NCI-H146 (cell line): Measurements from ENCODE around the gene COL4A6.
A peak's percentile ranks its signal among the peaks of the same experiment; 100 is the strongest.

ENCODE experiments used
- DNase-seq: peaks from one replicate; lab custom pipeline; 2025; lab: John Stamatoyannopoulos, UW

COL4A6 gene

DNA sequence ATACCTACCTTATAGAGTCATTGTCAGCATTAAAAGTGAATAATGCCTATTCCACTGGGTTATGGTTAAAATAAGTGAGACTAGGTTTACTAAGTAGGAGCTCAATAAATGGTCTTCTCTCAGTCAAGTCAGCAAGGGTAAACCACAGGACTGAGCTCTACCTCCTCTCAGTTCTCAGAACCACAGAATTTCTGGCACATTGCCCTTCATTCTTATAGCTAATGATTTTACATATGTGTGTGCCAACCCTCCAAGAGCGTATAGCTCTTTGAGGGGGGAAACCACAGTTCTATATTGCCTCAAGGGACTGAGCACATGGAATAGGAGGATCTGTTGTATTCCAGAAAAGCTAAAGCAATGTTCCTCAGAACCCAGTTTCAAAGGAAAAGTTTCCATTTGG, 221.8 kb downstream of the COL4A6 start:
- no peak for DNase-seq

DNA sequence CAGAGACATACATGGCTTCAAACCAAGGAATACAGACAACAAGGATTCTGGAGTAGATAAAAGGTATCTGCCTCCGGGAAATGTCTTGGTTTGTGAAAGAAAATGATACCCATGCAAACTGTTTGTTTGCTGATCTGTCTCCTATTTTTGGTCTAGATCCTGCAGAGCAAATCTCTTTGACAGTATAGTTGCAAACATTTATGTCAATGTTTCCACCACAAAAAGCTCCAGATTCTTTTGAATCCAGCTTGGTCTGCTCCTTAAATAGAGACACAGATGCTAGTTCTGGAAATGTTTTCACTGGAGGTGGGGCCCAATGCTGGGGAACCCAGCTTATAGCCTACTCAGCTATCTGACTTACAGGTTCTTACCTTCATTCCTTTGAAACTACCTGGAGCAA, 226.9 kb downstream of the COL4A6 start:
- DNase-seq: no peak

DNA sequence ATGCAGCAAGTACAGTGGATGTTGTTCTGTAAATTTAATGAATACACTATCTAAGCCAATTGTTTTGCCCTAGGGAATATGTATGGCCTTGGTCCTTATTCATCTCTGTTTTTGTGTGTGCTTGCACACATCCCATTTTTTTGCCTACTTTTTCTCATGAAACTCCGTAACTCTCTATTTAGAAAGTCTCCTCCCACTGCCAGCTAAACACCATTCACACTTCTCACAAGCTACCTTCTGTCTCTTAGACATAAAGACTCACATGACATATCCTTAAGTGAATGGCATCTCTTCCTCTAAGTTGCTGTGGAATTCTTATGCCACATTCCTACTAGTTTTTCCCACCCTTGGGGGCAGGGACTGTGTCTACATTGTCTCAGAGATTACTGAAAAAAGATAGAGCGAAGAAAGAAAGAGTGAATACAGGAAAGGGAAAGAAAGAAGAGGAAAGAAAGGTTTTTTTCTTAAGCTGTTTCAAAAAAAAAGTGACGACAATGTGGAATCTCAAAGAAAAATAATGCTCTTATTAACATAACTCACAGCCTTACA, 229.1 kb downstream of the COL4A6 start:
- no peak for DNase-seq

DNA sequence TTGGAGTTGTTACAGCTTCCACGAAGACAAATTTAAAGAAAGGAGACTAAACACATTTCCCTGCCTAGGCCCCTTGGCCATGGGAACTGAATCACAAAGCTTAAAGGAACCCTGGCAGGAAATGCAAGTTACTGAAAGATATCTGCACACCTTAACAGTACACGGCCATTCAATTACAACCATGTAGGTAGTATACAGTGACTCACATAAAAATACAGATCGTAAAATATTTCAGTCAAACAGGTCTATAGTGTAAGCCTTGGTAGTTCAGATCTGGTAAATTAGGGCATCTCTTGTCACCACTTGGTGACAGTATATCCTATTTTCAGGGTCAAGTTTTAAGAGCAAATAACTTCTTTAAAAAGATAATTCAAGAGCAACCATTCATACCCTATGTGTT, 234.7 kb downstream of the COL4A6 start:
- DNase-seq: no peak

DNA sequence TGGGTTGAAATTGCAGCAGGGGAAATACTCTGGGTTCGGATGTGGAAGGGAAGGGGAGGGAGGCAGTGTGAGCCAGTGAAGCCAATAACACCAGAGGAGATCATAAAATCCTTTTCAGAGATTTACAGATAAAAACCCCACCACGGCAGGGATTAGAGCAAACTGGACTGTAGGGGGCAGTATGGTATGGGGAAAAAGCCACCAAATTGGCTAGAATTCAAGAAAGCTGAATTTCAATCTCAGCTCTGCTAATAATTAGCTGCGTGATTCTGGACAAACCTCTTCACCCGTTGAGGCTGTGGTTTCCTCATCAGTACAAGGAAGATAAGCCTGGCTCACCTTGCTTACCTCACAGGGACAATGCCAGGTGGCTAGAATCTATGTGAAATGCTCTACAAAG, 238.5 kb downstream of the COL4A6 start:
- DNase-seq: peak; percentile 13

DNA sequence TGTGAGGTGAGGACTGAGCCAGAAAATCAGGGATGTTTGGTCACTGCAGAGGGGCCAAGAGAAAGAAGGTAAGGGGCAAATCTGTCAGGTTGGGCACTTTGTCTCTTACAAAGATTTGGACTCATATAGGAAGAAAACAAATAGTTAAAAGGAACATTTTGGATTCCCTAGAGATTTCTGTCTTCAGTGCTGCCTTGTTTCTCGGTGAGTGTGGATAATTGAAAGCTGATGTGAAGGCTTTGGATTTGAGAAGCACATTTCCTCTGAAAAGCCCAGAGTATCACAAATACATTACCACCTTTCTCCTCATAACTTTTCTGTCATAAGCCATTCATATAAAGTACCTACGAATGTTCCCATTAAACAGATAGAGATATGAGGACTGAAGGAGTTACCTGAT, 239.2 kb downstream of the COL4A6 start:
- no peak for DNase-seq

DNA sequence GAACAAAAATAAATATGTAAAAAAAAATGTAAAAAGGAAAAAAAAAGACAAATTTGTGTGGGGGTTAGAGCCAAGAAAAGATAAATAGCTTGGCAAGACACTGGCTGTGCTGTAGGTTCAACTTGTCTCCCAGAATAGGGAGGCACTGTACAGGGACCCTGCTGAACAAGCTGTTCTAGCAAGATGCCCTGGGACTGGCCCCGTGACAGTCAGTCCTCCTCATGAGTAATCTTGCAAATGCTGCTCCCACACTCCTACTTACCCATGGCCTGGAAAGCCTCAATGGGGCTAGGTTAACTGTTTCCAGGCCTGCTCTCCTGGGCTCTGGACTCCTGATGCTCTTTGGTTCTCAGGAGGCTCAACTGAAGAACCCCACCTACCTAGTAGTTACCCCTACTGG, 239.8 kb downstream of the COL4A6 start:
- no peak for DNase-seq

DNA sequence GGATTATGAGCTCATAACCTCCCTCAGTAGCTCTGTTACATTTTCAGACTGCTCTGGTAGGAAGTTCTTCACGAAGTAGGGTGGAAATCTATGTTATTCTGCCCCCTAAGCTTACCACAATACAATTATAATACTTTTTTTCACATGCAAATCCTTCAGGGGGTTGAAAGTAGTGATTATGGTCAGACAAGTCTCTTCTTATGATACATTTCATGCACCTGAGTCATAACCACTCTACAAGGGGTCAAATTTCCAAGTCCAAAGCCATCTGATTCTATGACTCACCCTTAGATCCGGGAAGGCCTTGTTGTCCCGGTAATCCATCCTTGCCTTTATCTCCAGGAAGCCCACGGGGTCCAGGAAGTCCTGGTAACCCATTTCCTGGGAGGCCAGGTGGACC, 251.4 kb downstream of the COL4A6 start:
- no peak for DNase-seq

DNA sequence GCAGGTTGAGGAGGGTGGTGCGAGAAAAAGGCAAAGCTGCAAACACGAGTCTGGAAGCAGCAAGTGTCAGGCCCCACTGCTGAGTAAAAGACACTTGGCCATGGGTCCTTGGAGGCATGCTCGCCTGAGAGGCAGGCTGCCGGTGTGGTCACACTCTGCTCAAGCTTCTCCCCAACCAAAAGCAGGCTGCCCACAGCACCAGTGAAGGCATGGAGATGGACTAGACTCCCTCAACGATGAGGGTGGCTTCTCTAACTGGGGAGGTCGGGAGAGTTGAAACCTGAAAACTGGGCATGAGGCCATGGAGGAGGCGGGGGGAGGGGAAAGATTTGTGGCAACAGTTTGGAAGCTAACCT, 260.1 kb downstream of the COL4A6 start:
- DNase-seq: no peak

DNA sequence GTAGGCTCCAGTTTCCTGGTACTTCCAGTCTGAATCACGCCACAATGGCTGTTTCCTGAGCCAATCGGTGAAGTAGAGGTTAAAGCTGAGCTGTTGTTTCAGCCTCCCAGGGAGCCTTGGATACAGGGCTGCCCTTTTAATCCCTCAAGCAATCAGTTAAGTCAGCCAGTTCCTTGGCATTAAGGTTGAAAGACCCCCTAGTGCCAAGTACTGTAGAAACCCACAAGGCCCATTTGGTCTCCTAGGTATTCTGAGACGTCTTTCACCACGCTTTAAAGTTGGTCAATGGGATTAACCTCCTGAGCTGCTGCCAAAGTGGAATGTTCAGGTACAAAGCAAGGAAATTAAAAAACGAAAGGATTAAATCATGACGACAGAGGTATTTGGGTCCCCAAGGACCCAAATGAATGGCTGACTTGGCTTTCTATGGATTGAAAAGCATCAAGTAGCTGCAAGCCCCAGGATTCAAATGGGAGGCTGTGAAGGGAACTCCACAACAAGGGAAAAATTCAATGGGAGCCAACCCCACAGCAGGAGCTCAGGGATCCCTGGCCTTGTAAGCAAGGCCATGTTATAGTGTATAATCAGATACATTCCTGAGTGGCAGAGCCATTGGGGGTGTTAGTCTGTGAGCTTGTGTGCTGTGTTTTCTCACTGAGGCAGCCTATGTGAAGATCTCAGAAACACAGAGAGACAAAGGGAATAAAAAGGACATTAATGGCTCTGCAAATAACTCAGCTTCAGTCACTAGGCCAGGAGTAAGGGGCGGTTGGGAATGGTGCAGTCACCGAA, 260.7 kb downstream of the COL4A6 start:
- no peak for DNase-seq

DNA sequence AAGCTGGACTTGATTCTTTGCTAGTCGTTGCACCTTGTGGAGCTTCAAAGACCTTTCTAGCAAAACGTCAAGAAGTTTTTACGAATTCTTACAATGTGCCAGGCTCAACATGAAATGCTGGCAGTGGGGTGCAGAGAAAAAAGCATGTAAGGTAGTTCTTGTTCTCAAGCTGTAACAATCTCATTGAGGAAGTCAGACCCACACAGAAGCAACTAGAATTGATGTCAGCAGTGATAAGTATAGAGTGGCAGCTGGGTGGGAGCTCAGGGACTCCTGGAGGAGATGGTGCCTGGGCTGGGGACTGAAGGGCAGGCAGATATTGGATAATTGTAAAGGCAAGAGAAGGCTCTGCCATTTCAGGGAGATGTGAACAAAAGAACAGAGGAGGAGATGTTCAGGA, 264.3 kb downstream of the COL4A6 start:
- DNase-seq: no peak

DNA sequence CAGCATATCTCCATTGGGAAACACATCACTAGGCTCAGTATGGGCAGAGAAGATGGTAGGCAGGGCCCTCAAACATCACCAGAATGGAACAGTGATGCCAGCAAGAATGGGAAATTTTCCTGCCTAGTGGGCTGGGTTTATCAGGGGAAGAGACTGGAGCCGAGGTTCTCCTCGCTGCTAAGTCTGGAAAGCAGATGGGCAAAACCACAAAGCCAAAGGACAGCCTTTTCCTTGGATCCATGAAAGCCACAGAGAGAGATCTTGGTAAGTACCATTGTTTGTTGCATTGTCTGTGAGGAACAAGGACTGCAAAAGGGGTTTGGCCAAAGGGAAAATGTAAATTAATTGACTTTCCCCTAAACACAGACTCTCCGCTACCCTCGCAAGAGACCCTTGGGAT, 266.6 kb downstream of the COL4A6 start:
- no peak for DNase-seq

DNA sequence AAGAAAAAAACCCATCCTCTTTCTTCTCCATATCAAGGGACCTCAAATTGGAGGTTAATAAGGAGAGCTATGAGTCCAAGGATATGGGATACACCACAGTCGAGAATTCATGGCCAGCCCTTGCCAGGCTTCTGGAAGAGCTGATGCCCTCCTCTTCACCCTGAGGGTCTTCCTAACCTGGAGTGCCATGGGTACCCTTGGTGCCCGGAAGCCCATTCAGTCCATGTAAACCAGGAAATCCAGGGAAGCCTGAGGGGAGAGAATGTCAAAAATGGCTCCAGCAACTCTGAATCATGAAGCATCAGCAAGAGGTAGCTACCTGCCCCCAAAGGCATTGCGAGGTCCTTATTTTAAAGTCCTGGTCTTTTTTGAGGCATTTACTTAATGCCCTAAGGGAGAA, 268.5 kb downstream of the COL4A6 start:
- DNase-seq: no peak

DNA sequence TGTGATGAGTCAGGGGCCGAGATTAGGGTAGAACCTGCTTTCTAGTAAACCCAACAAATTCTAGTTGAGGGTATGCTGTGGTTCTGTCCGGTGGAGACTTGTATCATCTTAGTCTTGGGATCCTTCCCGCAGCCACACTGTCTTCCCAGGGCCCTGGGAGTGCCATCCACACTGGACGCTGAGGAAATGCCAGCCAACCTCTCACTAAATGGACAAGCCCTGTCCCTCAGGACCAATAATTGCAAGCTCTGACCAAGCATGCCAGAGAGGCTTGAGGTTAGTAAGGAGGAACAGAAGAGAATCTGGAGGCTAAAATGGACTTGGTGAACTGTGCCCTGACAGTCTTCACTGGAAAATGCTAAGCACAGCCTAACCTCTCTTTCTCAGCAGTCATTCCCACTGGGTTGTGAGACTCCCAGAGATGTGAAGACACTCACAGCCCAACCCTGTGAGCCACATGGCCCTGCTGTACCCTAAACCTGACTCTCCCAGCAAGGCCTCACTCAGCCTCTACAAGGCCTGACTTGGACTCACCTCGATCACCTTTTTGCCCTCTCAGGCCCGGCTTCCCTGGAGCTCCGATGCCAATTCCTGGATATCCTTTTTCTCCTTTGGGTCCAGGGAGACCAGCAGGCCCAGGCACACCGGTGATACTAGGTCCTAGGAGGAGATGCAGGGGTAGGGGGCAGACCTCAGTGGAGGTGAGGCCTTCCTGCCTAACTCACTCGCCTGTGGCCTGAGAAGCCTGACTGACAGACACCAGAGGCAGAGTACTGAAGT, 269.1 kb downstream of the COL4A6 start:
- no peak for DNase-seq

DNA sequence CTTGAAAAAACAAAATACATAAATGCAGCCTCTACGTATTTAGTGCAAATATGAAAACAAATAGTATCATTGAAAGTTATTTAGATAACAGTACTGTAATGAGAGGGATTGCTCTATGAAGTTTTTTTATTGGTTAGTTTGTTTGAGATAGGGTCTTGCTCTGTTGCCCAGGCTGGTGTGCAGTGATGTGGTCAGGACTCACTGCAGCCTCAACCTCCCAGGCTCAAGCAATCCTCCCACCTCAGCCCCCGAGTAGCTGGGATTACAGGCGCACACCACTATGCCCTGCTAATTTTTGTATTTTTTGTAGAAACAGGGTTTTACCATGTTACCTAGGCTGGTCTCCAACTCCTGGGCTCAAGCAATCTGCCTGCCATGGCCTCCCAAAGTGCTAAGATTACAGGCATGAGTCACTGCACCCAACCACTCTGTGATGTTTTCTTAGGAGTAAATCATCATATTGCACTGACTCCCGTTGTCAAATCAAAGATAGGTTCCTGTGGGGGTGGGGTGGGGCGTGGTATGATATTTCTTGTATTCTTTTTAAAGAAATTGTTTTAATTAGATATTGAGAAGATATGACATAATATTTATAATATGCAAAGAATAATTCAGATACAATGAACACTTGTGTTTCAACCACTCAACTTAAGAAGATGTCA, 270.9 kb downstream of the COL4A6 start:
- no peak for DNase-seq

DNA sequence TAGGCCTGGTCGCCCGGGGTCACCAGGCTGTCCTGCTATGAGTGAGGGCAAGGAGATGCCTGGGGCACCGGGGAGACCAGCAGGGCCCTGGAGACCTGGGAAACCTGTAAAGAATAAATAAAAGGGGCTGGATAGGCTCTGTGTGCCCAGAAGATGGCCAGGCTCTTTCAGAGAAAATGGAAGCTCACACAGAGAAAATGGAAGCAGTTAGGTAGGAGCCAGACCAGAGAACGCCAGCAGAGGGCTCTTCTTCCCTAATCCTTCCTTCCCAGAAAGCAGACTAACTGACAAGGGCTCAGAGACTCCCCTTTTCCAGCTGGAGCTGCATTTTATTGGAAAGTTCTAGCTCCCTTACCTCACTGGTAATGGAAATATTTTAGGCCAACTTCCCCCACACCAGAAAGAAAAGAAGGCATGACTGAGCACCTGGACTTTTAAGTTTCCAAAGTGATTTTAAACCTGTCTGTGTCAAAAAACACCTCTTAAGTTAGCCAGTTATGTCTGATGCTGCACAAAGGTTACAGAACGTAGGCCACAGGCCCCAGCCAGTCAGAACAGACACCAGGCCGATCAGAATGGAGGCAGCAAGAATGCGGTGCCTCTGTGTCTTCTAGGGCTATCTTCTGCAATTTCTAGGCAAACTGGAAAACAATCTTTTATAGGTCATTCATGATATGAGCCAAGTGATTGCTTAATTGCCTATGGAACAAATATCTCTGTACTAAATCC, 272.7 kb downstream of the COL4A6 start:
- no peak for DNase-seq

DNA sequence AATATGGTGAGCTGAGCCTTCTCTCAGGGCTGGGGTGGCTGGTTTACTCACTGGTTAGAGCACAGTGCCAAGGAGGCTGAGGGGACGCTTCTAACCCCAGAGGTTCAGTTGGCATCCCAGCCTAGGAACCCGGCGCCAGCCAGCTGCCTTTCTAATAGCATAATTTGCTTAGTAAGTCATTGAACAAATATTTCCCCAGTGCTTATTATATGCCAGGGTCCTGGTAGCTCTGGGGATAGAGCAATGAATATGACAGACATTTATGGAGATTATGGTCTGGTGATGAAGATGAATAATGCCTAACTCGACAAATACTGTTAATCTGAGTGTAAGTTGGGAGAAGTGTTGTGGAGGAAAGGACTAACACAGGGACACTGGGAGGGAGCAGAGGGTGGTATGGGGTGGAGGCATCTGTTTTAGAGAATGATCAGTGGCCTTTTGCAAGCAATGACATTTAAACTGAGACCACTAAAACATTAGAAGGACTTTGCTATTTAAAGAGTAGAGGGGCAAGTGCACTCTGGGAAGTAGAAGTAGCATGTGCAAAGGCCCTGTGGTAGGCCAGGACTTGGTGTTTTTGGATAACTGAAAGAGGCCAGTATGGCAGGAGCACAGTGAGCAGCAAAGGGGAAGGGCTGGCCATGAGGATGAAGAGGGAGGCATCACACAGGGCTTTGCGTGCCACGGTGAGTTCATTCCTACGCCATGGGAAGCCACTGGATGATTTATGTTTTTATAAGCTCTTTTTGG, 274.7 kb downstream of the COL4A6 start:
- no peak for DNase-seq

DNA sequence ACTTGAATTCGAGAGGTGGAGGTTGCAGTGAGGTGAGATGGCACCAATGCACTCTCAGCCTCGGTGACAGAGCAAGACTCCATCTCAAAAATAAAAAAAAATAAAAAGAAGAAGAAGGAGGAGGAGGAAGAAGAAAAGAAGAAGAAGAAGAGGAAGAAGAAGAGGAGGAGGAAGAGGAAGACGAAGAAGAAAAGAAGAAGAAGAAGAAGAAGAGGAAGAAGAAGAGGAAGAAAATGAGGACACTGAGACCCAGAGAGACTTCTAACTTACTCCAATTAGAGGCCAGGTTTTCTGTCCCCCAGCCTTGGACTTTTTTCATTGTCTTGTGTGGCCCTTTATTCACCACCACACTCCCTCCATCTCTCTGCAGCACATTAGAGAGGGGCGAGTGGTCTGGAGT, 276.0 kb downstream of the COL4A6 start:
- DNase-seq: no peak

DNA sequence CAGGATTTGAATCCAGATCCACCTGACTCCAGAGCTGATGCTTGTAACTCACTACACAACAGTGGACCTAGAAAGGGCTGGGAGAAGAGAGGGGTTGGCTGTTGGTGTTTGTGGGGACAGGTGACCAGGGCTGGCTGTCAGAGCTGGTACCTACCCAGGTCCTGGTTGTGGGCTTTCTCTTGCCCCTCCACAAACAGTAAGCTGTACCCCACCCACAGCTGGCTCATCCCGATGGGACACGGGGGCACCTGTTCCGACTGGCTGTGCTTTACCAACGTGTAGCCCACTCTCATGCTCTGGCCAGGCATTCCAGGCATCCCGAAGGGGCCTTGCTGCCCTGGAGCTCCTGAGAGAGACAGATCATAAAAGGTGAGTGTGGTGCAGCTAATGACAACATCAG, 277.9 kb downstream of the COL4A6 start:
- DNase-seq: no peak

DNA sequence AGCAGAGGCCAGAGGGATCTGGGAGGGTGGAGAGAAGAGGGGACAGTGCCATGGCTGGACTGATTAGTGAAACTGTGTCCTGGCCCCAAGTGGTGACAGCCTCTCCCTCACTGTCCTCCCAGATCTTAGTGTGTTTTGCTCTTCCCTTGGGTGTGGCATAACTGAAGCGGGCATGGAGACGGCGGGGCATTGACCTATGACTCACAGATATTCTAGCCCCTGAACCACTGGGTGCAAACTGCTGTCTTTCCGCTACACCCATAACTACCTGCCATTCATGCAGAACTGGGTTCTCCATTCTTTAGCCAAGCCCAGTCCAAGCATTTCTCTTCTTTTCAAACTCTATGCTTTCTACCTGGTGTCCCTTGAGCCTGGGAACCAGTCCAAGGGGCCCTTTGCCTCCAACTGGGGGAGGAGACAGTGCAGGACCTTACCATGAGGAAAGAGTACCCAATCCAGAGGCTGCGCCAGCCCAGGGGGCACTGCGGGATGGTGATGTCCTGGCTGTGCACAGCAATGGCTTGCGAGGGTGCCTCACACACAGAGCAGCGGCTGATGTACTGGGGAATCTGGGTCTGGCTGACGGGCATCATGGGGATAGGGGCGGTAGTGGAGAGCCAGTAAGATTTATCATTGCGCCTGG, 279.1 kb downstream of the COL4A6 start:
- DNase-seq: no peak

DNA sequence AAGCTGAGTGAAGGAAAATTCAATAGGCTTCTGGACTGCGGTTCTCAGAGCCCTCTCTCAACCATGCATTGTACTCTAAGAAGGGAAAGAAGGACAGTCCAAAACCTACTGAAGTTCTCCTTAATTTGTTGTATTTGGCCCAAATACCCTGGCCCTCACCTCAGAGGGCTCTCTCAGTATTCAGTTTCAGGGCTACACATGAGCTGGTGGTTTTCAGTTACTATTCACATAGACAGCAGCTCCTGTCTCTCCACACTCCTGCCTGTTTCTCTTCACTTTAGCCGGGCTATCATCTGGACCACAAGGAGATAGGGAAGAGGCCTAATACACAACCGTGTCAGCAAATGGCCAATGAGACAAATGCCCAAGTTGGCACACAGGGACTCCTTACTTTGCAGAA, 280.6 kb downstream of the COL4A6 start:
- no peak for DNase-seq
